Measurements from ENCODE around the gene CAMK1D. TPM values are rescaled to one million over a fixed set of nuclear protein-coding genes. Genes with fewer than 3 reads are reported as not detected.

CAMK1D gene
- total and polyA plus RNA-seq, 2 donors (not counting 3 experiments of a cell fraction or from before 2014, with no cell fraction given) = 0.37 to 4.2 TPM

DNA sequence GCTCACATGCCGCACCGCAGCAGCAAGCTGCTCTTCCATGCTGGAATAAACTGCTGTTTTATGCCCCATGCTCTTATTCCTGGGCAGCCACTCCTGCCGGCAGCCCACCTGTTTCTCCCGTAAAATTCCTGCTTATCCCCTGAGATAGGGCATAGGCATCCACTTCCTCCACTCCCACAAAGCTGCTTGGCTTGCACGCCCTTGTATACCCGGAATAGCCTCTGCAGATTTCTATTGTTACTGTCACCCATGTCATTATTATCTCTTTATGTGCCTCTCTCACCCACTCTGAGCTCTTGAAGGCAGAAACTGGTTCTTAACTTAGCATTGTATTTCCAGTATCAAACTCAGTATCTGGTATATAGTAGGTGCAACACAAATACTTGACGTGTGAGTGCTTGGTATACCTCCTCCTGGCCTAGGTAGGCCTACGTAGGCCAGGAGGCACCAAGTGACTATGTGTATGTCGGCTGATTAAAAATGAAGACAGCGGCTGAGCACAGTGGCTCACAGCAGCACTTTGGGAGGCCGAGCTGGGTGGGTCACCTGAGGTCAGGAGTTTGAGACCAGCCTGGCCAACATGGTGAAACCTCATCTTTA lies 458.8 kb downstream of the CAMK1D start:
- ChIA-PET POLR2A (no interaction called here), CTCF (interaction anchor here (1.6 to 1.9 kb wide), 2 partner anchors 25 to 94 kb away, joined by 5 to 9 read pairs; no protein-coding TSS in a partner anchor)
- no peak overlapping the region for H3K4me2 ChIP-seq (ENCODE audit: insufficient read depth, low read length)
- no peak for DNase-seq (ENCODE audit: low read depth, low spot score)
- no peak overlapping the region for H3K9ac ChIP-seq (replicated peaks; ENCODE audit: extremely low read depth, insufficient read depth, low read length)
- intact Hi-C loops (cut with micrococcal nuclease) (no loop called here), dilution Hi-C loops (cut with MboI; ENCODE audit: extremely low pct_ligation_motif_present, low sequenced_read_pairs) (no loop called here)
- H3K36me3 ChIP-seq (ENCODE audit: control insufficient read depth in 2 of 2, extremely low read depth in 1 of 2, insufficient read depth in 2 of 2, low read length in 2 of 2) = no peaks in the 10 kb centered on the region
- H3K9me3 ChIP-seq (replicated peaks; ENCODE audit: control insufficient read depth, insufficient read depth, low read length) = no peaks in the 10 kb centered on the region
- no peaks in the 10 kb centered on the region for H3K79me2 ChIP-seq (ENCODE audit: control insufficient read depth, insufficient read depth, low read length)
- H3K9me1 ChIP-seq (replicated peaks; ENCODE audit: control insufficient read depth, extremely low read depth, insufficient read depth, low read length) = no peaks in the 10 kb centered on the region
- H4K20me1 ChIP-seq (replicated peaks; ENCODE audit: control insufficient read depth, extremely low read depth, insufficient read depth, low read length) = no peaks in the 10 kb centered on the region
- no peak overlapping the region for H2AFZ ChIP-seq (ENCODE audit: low read depth, low read length)
- TF ChIP-seq EZH2 (IDR thresholded peaks at IDR 0.05; ENCODE audit: borderline replicate concordance, low read depth, low read length, severe bottlenecking) (no peak), MYC (IDR thresholded peaks at IDR 0.05; ENCODE audit: low read depth, low read length) (no peak), FOS (IDR thresholded peaks at IDR 0.05; ENCODE audit: borderline replicate concordance, insufficient read depth, low read length) (no peak), POLR2AphosphoS5 (IDR thresholded peaks at IDR 0.05; ENCODE audit: insufficient read depth, low read depth, low read length) (no peak), GATA2 (IDR thresholded peaks at IDR 0.05; ENCODE audit: insufficient read depth, insufficient read length, low read depth, low read length) (no peak), POLR2A (IDR thresholded peaks at IDR 0.05; ENCODE audit: low read depth, low read length) (no peak), JUN (IDR thresholded peaks at IDR 0.05; ENCODE audit: borderline replicate concordance, insufficient read depth, insufficient read length, low read depth) (no peak)
- TF ChIP-seq, protein P1, sequence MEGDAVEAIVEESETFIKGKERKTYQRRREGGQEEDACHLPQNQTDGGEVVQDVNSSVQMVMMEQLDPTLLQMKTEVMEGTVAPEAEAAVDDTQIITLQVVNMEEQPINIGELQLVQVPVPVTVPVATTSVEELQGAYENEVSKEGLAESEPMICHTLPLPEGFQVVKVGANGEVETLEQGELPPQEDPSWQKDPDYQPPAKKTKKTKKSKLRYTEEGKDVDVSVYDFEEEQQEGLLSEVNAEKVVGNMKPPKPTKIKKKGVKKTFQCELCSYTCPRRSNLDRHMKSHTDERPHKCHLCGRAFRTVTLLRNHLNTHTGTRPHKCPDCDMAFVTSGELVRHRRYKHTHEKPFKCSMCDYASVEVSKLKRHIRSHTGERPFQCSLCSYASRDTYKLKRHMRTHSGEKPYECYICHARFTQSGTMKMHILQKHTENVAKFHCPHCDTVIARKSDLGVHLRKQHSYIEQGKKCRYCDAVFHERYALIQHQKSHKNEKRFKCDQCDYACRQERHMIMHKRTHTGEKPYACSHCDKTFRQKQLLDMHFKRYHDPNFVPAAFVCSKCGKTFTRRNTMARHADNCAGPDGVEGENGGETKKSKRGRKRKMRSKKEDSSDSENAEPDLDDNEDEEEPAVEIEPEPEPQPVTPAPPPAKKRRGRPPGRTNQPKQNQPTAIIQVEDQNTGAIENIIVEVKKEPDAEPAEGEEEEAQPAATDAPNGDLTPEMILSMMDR (IDR thresholded peaks at IDR 0.05; ENCODE audit: extremely low read depth in 1 of 2, insufficient read depth in 1 of 2, low read depth in 1 of 2, low read length in 2 of 2) = no peak
- TF ChIP-seq, protein P2, sequence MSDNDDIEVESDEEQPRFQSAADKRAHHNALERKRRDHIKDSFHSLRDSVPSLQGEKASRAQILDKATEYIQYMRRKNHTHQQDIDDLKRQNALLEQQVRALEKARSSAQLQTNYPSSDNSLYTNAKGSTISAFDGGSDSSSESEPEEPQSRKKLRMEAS (IDR thresholded peaks at IDR 0.05; ENCODE audit: insufficient read depth, insufficient read length) = no peak
- peak; percentile 12 for FAIRE-seq
- H3K4me1 ChIP-seq (ENCODE audit: control insufficient read depth, extremely low read depth, insufficient read depth, low read length) = no peaks in the 10 kb centered on the region
- no peak overlapping the region for H3K27ac ChIP-seq (ENCODE audit: insufficient read depth, low read depth, low read length)
- H3K4me3 ChIP-seq (replicated peaks in 1 of 3; ENCODE audit: insufficient read depth in 1 of 3, low read depth in 1 of 3, low read length in 3 of 3) = no peak overlapping the region
- no peaks in the 10 kb centered on the region for H3K27me3 ChIP-seq (ENCODE audit: control insufficient read depth in 2 of 2, insufficient read depth in 2 of 2, low read length in 2 of 2)
- BruUV-seq (replicated peaks) = no TSS peak

Data from endothelial cell of umbilical vein (primary cell).